Measurements from ENCODE around the gene AP2B1.

GRCh38 chr17:35708951-35709350 lies 121.8 kb downstream of the AP2B1 start:
- TF ChIP-seq CTCF (IDR thresholded peaks at IDR 0.05), result no peak
- no peak for TF ChIP-seq POLR2AphosphoS5 (IDR thresholded peaks at IDR 0.05)
- TF ChIP-seq POLR2A (IDR thresholded peaks at IDR 0.05), result no peak
- TF ChIP-seq EP300 (IDR thresholded peaks at IDR 0.05; ENCODE audit: low read depth), result no peak

Measured in transverse colon (tissue), 4 donors.